Measurements from ENCODE around the gene HIPK2.

DNA sequence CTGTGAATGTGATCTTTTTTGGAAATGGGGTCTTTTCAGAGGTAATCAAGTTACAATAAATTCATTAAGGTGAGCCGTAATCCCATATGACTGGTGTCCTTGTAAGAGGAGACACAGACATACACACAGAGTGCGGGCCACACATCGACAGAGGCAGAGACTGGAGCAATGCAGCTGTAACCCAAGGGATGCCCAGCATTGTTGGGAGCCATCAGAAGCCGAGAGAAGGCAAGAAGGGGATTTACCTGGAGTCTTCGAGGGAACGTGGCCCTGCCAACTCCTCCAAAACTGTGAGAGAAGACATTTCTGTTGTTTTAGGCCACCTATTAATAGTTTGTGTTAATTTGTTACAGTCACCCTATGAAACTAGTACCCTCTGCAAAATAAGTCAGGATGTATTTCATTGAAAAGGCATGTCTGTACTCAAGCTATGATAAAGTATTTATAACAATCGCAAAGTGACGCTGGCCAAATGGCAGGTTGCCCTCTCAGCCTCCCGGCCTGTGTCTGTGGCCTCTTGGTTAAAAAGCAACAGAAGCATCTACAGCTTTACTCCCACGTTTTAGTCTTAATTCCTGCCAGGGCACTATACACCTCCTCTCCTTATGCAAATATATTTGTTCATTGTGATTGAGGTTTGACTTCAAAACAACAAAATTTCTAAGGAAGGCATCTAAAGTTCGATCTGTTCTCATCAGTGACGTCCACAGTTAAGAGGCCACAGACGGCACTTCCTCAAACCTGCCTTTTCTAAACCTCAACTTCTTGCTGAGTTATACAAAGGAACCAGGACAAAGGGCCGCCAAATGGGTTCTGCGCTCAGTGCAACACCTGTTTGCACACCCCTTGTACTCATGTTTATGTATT, 46.8 kb downstream of the HIPK2 start:
- TF ChIP-seq, protein P1, sequence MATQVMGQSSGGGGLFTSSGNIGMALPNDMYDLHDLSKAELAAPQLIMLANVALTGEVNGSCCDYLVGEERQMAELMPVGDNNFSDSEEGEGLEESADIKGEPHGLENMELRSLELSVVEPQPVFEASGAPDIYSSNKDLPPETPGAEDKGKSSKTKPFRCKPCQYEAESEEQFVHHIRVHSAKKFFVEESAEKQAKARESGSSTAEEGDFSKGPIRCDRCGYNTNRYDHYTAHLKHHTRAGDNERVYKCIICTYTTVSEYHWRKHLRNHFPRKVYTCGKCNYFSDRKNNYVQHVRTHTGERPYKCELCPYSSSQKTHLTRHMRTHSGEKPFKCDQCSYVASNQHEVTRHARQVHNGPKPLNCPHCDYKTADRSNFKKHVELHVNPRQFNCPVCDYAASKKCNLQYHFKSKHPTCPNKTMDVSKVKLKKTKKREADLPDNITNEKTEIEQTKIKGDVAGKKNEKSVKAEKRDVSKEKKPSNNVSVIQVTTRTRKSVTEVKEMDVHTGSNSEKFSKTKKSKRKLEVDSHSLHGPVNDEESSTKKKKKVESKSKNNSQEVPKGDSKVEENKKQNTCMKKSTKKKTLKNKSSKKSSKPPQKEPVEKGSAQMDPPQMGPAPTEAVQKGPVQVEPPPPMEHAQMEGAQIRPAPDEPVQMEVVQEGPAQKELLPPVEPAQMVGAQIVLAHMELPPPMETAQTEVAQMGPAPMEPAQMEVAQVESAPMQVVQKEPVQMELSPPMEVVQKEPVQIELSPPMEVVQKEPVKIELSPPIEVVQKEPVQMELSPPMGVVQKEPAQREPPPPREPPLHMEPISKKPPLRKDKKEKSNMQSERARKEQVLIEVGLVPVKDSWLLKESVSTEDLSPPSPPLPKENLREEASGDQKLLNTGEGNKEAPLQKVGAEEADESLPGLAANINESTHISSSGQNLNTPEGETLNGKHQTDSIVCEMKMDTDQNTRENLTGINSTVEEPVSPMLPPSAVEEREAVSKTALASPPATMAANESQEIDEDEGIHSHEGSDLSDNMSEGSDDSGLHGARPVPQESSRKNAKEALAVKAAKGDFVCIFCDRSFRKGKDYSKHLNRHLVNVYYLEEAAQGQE (IDR thresholded peaks at IDR 0.05; ENCODE audit: low read depth): no peak
- TF ChIP-seq FOXM1 (IDR thresholded peaks at IDR 0.05; ENCODE audit: borderline replicate concordance, low read depth): no peak
- TF ChIP-seq EP300 (IDR thresholded peaks at IDR 0.05; ENCODE audit: borderline replicate concordance): no peak
- no peak for TF ChIP-seq TAF1 (IDR thresholded peaks at IDR 0.05; ENCODE audit: low read depth)
- TF ChIP-seq ZBTB7A (IDR thresholded peaks at IDR 0.05; ENCODE audit: low read depth): no peak
- TF ChIP-seq CEBPB (IDR thresholded peaks at IDR 0.05): no peak
- TF ChIP-seq YY1 (IDR thresholded peaks at IDR 0.05; ENCODE audit: low read depth): no peak
- no peak for TF ChIP-seq NFIC (IDR thresholded peaks at IDR 0.05)
- TF ChIP-seq RAD21 (IDR thresholded peaks at IDR 0.05; ENCODE audit: low read depth): no peak
- TF ChIP-seq CREB1 (IDR thresholded peaks at IDR 0.05; ENCODE audit: low read depth): no peak
